ENCODE data around the gene CACNA1G. TPM values are rescaled to one million over a fixed set of nuclear protein-coding genes. Genes with fewer than 3 reads are reported as not detected.

CACNA1G gene
- total RNA-seq, 3 donors from 2014 or later (not counting 1 experiment from before 2014, with no cell fraction given) = not detected

GRCh38 chr17:50531428-50532025 is 29.0 kb upstream of the CACNA1G start:
- Mint-ChIP-seq H3K4me3 (no peak overlapping the region), H3K27ac (no peak overlapping the region), H3K36me3 (no peaks in the 10 kb centered on the region), H3K4me1 (no peaks in the 10 kb centered on the region), H3K27me3 (ENCODE audit: low read depth in 2 of 2) (peaks cover 45 to 51% of the 10 kb centered on the region in 2 donors), H3K9me3 (no peaks in the 10 kb centered on the region)
- Histone ChIP-seq H3K36me3 (ENCODE audit: control insufficient read depth, insufficient read depth, low read length) (no peaks in the 10 kb centered on the region), H3K27ac (ENCODE audit: low read length) (no peak overlapping the region), H3K4me3 (ENCODE audit: low read length) (no peak overlapping the region), H3K4me1 (ENCODE audit: control insufficient read depth, insufficient read depth, low read length) (peaks cover 10% of the 10 kb centered on the region), H3K27me3 (ENCODE audit: control insufficient read depth, insufficient read depth, low read length) (peaks cover 24% of the 10 kb centered on the region), H3K9me3 (ENCODE audit: control insufficient read depth, insufficient read depth, low read length) (no peaks in the 10 kb centered on the region)
- ATAC-seq (no peak), DNase-seq (no peak)
- intact Hi-C loops (cut with micrococcal nuclease) = no loop called here
- TF ChIP-seq CTCF (IDR thresholded peaks at IDR 0.05) = no peak
- WGBS (ENCODE audit: insufficient coverage) = 73% methylated on average over 6 of the region's 6 CpGs

GRCh38 chr17:50532452-50533024 is 28.0 kb upstream of the CACNA1G start, which contains the start of gene EPN3:
Gene EPN3, plus strand, starts transcription at chr17:50532735. Its CDS starts 3,822 bp downstream, at chr17:50536557.
- Histone ChIP-seq H3K4me3 (ENCODE audit: low read length) (no peak within 1 kb of the TSS), H3K27me3 (ENCODE audit: control insufficient read depth, insufficient read depth, low read length) (peaks cover 24% of the 10 kb centered on the region), H3K9me3 (ENCODE audit: control insufficient read depth, insufficient read depth, low read length) (no peaks in the 10 kb centered on the region), H3K4me1 (ENCODE audit: control insufficient read depth, insufficient read depth, low read length) (peaks cover 10% of the 10 kb centered on the region), H3K27ac (ENCODE audit: low read length) (no peak within 1 kb of the TSS), H3K36me3 (ENCODE audit: control insufficient read depth, insufficient read depth, low read length) (no peaks in the 10 kb centered on the region)
- H3K9me3 Mint-ChIP-seq = no peaks in the 10 kb centered on the region
- ATAC-seq = no peak
- H3K4me1 Mint-ChIP-seq = no peaks in the 10 kb centered on the region
- H3K4me3 Mint-ChIP-seq = no peak within 1 kb of the TSS
- H3K27me3 Mint-ChIP-seq (ENCODE audit: low read depth in 2 of 2) = peaks cover 45 to 53% of the 10 kb centered on the region in 2 donors
- DNase-seq = no peak
- WGBS (ENCODE audit: insufficient coverage) = 4% methylated on average over 20 of the region's 21 CpGs
- TF ChIP-seq CTCF (IDR thresholded peaks at IDR 0.05) = no peak
- no peak within 1 kb of the TSS for H3K27ac Mint-ChIP-seq
- intact Hi-C loops (cut with micrococcal nuclease) = no loop called here
- no peaks in the 10 kb centered on the region for H3K36me3 Mint-ChIP-seq

DNA sequence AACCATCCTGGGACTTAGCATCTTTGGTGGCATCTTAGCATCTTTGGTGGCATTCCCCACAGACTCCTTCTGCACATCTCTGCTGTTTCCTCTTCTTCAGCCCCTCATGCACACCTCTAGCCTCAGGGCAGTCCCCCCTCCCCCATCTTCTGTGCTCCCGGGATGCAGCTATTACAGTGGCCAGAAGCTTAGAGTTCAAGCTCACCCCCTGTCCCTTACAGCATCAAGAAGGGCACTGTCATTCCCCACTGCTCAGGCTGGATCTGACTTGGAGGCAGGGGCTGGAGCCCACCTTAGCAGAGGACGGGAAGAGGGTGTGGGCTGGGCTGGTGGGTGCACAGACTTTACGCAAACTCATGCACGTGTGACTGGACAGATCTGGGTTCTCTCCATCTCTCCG is 27.3 kb upstream of the CACNA1G start:
- ATAC-seq (no peak), DNase-seq (no peak)
- Histone ChIP-seq H3K27ac (ENCODE audit: low read length) (no peak overlapping the region), H3K4me1 (ENCODE audit: control insufficient read depth, insufficient read depth, low read length) (peaks cover 10% of the 10 kb centered on the region), H3K9me3 (ENCODE audit: control insufficient read depth, insufficient read depth, low read length) (no peaks in the 10 kb centered on the region), H3K4me3 (ENCODE audit: low read length) (no peak overlapping the region), H3K36me3 (ENCODE audit: control insufficient read depth, insufficient read depth, low read length) (no peaks in the 10 kb centered on the region), H3K27me3 (ENCODE audit: control insufficient read depth, insufficient read depth, low read length) (peaks cover 24% of the 10 kb centered on the region)
- intact Hi-C loops (cut with micrococcal nuclease) = no loop called here
- no peaks in the 10 kb centered on the region for H3K9me3 Mint-ChIP-seq
- H3K4me1 Mint-ChIP-seq = no peaks in the 10 kb centered on the region
- no peak overlapping the region for H3K4me3 Mint-ChIP-seq
- H3K36me3 Mint-ChIP-seq = no peaks in the 10 kb centered on the region
- no peak for TF ChIP-seq CTCF (IDR thresholded peaks at IDR 0.05)
- H3K27me3 Mint-ChIP-seq (ENCODE audit: low read depth in 2 of 2) = peaks cover 45 to 53% of the 10 kb centered on the region in 2 donors
- WGBS (ENCODE audit: insufficient coverage) = 12% methylated on average over 5 of the region's 5 CpGs
- no peak overlapping the region for H3K27ac Mint-ChIP-seq
